ENCODE measurements around the gene TEX2. TPM values are rescaled to one million over a fixed set of nuclear protein-coding genes. Genes with fewer than 3 reads are reported as not detected.

TEX2 gene
- total and polyA plus RNA-seq, 2 of the 13 experiments (the other 11 are each of a cell fraction or from before 2014, with no cell fraction given) = 21.4 to 37.7 TPM

- TF ChIP-seq, protein P1, sequence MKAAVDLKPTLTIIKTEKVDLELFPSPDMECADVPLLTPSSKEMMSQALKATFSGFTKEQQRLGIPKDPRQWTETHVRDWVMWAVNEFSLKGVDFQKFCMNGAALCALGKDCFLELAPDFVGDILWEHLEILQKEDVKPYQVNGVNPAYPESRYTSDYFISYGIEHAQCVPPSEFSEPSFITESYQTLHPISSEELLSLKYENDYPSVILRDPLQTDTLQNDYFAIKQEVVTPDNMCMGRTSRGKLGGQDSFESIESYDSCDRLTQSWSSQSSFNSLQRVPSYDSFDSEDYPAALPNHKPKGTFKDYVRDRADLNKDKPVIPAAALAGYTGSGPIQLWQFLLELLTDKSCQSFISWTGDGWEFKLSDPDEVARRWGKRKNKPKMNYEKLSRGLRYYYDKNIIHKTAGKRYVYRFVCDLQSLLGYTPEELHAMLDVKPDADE (CRISPR knock-in tag; IDR thresholded peaks at IDR 0.05) = peak; percentile 80
- TF ChIP-seq NFKBIZ (CRISPR knock-in tag; IDR thresholded peaks at IDR 0.05) = peak; percentile 68; the same call in 1 of the 2 replicates
- TF ChIP-seq TCF7 (IDR thresholded peaks at IDR 0.05; ENCODE audit: low read depth) = no peak
- TF ChIP-seq, protein P2, sequence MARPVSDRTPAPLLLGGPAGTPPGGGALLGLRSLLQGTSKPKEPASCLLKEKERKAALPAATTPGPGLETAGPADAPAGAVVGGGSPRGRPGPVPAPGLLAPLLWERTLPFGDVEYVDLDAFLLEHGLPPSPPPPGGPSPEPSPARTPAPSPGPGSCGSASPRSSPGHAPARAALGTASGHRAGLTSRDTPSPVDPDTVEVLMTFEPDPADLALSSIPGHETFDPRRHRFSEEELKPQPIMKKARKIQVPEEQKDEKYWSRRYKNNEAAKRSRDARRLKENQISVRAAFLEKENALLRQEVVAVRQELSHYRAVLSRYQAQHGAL (CRISPR knock-in tag; IDR thresholded peaks at IDR 0.05; ENCODE audit: not compliant biosample characterization) = peak; percentile 64
- peak; percentile 89 for TF ChIP-seq RFXAP (CRISPR knock-in tag; IDR thresholded peaks at IDR 0.05; ENCODE audit: borderline replicate concordance)
- peak; percentile 89 for TF ChIP-seq ERF (CRISPR knock-in tag; IDR thresholded peaks at IDR 0.05)
- no peak for TF ChIP-seq ZC3H4 (CRISPR knock-in tag; IDR thresholded peaks at IDR 0.05; ENCODE audit: borderline replicate concordance)
- TF ChIP-seq MIER2 (CRISPR knock-in tag; IDR thresholded peaks at IDR 0.05) = no peak
- TF ChIP-seq FOXO1 (CRISPR knock-in tag; IDR thresholded peaks at IDR 0.05) = peak; percentile 81
- TF ChIP-seq IRF1 (CRISPR knock-in tag; IDR thresholded peaks at IDR 0.05; ENCODE audit: low read depth) = no peak
- 0 out of 2 replicates have a peak, but pooled peaks have one; percentile 54 for TF ChIP-seq ZSCAN9 (CRISPR knock-in tag; IDR thresholded peaks at IDR 0.05; ENCODE audit: borderline replicate concordance)
- TF ChIP-seq ZNF383 (CRISPR knock-in tag; IDR thresholded peaks at IDR 0.05; ENCODE audit: borderline replicate concordance) = 0 out of 2 replicates have a peak, but pooled peaks have one; percentile 28
- TF ChIP-seq GMEB1 (CRISPR knock-in tag; IDR thresholded peaks at IDR 0.05; ENCODE audit: borderline replicate concordance) = no peak; the same call in 1 of the 2 replicates
- no peak for TF ChIP-seq EZH2 (conservative IDR thresholded peaks at IDR 0.05; ENCODE audit: low read depth, low read length)
- no peak for TF ChIP-seq KDM1A (CRISPR knock-in tag; IDR thresholded peaks at IDR 0.05)
- no peak for TF ChIP-seq NPAS2 (CRISPR knock-in tag; IDR thresholded peaks at IDR 0.05; ENCODE audit: borderline replicate concordance)
- peak; percentile 53 for TF ChIP-seq SOX5 (CRISPR knock-in tag; IDR thresholded peaks at IDR 0.05; ENCODE audit: borderline replicate concordance)
- no peak for TF ChIP-seq JUNB (CRISPR knock-in tag; IDR thresholded peaks at IDR 0.05; ENCODE audit: borderline replicate concordance)
- TF ChIP-seq ZNF720 (CRISPR knock-in tag; IDR thresholded peaks at IDR 0.05) = no peak
- peak; percentile 82; the same call in 1 of the 2 replicates for TF ChIP-seq SIN3A (IDR thresholded peaks at IDR 0.05; ENCODE audit: borderline replicate concordance, low read depth, low read length)
- TF ChIP-seq, protein P3, sequence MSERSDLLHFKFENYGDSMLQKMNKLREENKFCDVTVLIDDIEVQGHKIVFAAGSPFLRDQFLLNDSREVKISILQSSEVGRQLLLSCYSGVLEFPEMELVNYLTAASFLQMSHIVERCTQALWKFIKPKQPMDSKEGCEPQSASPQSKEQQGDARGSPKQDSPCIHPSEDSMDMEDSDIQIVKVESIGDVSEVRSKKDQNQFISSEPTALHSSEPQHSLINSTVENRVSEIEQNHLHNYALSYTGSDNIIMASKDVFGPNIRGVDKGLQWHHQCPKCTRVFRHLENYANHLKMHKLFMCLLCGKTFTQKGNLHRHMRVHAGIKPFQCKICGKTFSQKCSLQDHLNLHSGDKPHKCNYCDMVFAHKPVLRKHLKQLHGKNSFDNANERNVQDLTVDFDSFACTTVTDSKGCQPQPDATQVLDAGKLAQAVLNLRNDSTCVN (CRISPR knock-in tag; IDR thresholded peaks at IDR 0.05; ENCODE audit: borderline replicate concordance) = peak; percentile 80; the same call in 1 of the 2 replicates
- peak; percentile 62 for TF ChIP-seq RARA (CRISPR knock-in tag; IDR thresholded peaks at IDR 0.05)
- peak; percentile 57; the same call in 1 of the 2 replicates for TF ChIP-seq MIXL1 (CRISPR knock-in tag; IDR thresholded peaks at IDR 0.05)
- peak; percentile 87 for TF ChIP-seq ZNF563 (CRISPR knock-in tag; IDR thresholded peaks at IDR 0.05)
- no peak for TF ChIP-seq ZNF326 (CRISPR knock-in tag; IDR thresholded peaks at IDR 0.05; ENCODE audit: borderline replicate concordance)
- TF ChIP-seq NFE2L1 (CRISPR knock-in tag; IDR thresholded peaks at IDR 0.05; ENCODE audit: borderline replicate concordance) = no peak
Observed at GRCh38 chr17:64129765-64130558, 133.1 kb downstream of the TEX2 start, which contains the start of gene ERN1 (continued).

Measured in HepG2 (cell line).